ENCODE results near the gene VPS13A. TPM values are rescaled to one million over a fixed set of nuclear protein-coding genes. Genes with fewer than 3 reads are reported as not detected.

Gene VPS13A
- total and polyA plus RNA-seq, 10 donors: 7.5 to 90.9 (median 56.5) TPM

- Histone ChIP-seq H3K27ac (no peak overlapping the region), H3K4me3 (no peak overlapping the region), H3K4me1 (no peaks in the 10 kb centered on the region), H3K27me3 (replicated peaks in 1 of 7) (no peaks in the 10 kb centered on the region), H3K36me3 (peaks cover 0 to 80% (median 22%) of the 10 kb centered on the region in 6 donors), H3K9me3 (no peaks in the 10 kb centered on the region)
- no peak for DNase-seq
- WGBS, 5 donors: 96 to 98% (median 97%) methylated on average over 5 of the region's 5 CpGs
- intact Hi-C loops (cut with DNase I; ENCODE audit: low total_unique reads): no loop called here
- TF ChIP-seq CTCF (IDR thresholded peaks at IDR 0.05 in 8 of 11, conservative IDR thresholded peaks at IDR 0.05 in 3 of 11) (no peak), POLR2A (IDR thresholded peaks at IDR 0.05) (no peak), POLR2AphosphoS5 (IDR thresholded peaks at IDR 0.05) (no peak)
These were observed 147.7 kb downstream of the VPS13A start for GRCh38 chr9:77325058-77325457.

GRCh38 chr9:77328102-77328501, 150.8 kb downstream of the VPS13A start:
- Histone ChIP-seq H3K36me3 (peaks cover 0 to 70% (median 15%) of the 10 kb centered on the region in 6 donors), H3K27me3 (replicated peaks in 1 of 7) (no peaks in the 10 kb centered on the region), H3K4me3 (no peak overlapping the region), H3K9me3 (no peaks in the 10 kb centered on the region), H3K27ac (no peak overlapping the region), H3K4me1 (no peaks in the 10 kb centered on the region)
- 92 to 100% (median 93%) methylated on average over 1 of the region's 1 CpG for WGBS, 5 donors
- DNase-seq: no peak
- TF ChIP-seq POLR2A (IDR thresholded peaks at IDR 0.05): no peak
- no peak for TF ChIP-seq CTCF (IDR thresholded peaks at IDR 0.05 in 8 of 11, conservative IDR thresholded peaks at IDR 0.05 in 3 of 11)
- TF ChIP-seq POLR2AphosphoS5 (IDR thresholded peaks at IDR 0.05): no peak
- intact Hi-C loops (cut with DNase I; ENCODE audit: low total_unique reads): no loop called here

- no peak for DNase-seq
- 95 to 98% (median 96%) methylated on average over 5 of the region's 5 CpGs for WGBS, 5 donors
- Histone ChIP-seq H3K4me1 (no peaks in the 10 kb centered on the region), H3K9me3 (no peaks in the 10 kb centered on the region), H3K36me3 (peaks cover 0 to 62% (median 35%) of the 10 kb centered on the region in 6 donors), H3K27ac (no peak overlapping the region), H3K4me3 (no peak overlapping the region), H3K27me3 (replicated peaks in 1 of 7) (no peaks in the 10 kb centered on the region)
- TF ChIP-seq POLR2AphosphoS5 (IDR thresholded peaks at IDR 0.05) (no peak), POLR2A (IDR thresholded peaks at IDR 0.05) (no peak), CTCF (IDR thresholded peaks at IDR 0.05 in 8 of 11, conservative IDR thresholded peaks at IDR 0.05 in 3 of 11) (no peak)
- intact Hi-C loops (cut with DNase I; ENCODE audit: low total_unique reads): no loop called here
These were observed 192.7 kb downstream of the VPS13A start for GRCh38 chr9:77370064-77370463.

GRCh38 chr9:77374266-77374665, 196.9 kb downstream of the VPS13A start:
- Histone ChIP-seq H3K4me1 (no peaks in the 10 kb centered on the region), H3K27me3 (replicated peaks in 1 of 7) (no peaks in the 10 kb centered on the region), H3K9me3 (no peaks in the 10 kb centered on the region), H3K4me3 (no peak overlapping the region), H3K27ac (no peak overlapping the region), H3K36me3 (peaks cover 0 to 23% (median 16%) of the 10 kb centered on the region in 6 donors)
- WGBS, 5 donors: 94 to 98% (median 96%) methylated on average over 3 of the region's 3 CpGs
- intact Hi-C loops (cut with DNase I; ENCODE audit: low total_unique reads): no loop called here
- no peak for DNase-seq
- no peak for TF ChIP-seq POLR2AphosphoS5 (IDR thresholded peaks at IDR 0.05)
- TF ChIP-seq POLR2A (IDR thresholded peaks at IDR 0.05): no peak
- TF ChIP-seq CTCF (IDR thresholded peaks at IDR 0.05 in 8 of 11, conservative IDR thresholded peaks at IDR 0.05 in 3 of 11): no peak
